ENCODE results near the gene HYAL2.
"Not testable (repeated sequence)": the region's sequence is repeated elsewhere in the genome, so short reads cannot be mapped to it uniquely, and the experiment has no call there.

Gene HYAL2

GRCh38 chr3:50287262-50287661 is 35.3 kb downstream of the HYAL2 start:
- DNase-seq, result no peak

DNA sequence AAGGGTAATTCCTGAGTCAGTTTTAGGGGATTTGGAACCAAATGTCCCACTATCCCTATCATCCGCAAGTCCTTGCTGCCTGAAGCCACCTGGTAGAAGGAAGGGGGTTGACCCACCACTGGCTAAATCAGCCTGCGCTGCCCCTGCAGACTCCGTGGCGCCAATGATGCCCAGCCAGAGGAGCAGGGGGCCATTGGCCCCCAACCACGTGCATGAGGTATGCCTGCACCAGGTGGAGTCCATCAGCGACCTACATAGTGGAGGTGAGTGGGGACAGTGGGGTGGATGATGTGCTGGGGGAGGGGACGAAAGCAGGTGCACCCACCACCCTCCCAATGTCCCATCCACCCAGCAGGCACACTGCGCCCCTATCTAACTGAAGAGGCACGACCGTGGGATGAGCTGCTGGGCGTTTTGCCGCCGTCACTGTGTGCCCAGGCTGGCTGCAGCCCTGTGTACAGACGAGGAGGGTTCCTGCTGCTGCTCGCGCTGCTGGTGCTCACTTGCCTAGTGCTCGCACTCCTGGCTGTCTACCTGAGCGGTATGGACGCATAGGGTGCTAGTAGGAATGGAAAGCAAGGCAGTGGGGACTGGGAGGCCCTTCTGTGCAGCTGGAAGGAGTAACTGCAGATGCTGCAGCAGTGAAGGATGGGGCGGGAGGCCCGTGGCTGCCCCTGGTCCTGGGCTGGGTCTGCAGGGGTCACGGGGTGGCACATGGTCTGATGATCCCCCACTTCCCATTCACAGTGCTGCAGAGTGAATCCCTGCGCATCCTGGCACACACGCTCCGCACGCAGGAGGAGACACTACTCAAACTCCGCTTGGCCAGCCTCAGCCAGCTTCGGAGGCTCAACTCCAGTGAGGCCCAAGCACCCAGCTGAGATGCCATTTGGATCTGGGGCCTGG is 36.0 kb downstream of the HYAL2 start:
- no peak for DNase-seq

GRCh38 chr3:50284121-50284520 is 38.4 kb downstream of the HYAL2 start:
- not testable (repeated sequence) for DNase-seq

GRCh38 chr3:50279255-50280016 is 43.1 kb downstream of the HYAL2 start:
- no peak for DNase-seq

DNA sequence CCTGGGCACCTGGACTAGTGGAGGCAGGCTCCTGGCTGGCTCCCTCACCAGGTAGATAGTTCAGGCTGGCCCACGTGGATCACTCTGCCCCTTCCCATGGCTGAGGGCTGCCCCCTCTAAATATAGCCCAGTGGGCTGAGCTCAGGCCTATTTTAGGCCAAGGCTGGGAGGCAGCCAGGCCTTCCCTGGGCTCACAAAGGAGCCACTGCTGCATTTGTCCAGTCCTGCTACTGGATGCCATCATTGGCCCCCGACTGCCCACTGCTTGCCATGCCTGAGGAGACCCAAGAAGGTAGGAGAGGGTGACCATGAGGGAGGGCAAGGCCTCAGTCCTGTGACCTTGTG is 43.7 kb downstream of the HYAL2 start, which contains the start of gene LSMEM2:
Gene LSMEM2 (plus strand): TSS at position 208 of the 345 bp plus-strand sequence. CDS start 27 bp downstream, at position 235.
- DNase-seq, result no peak

- no peak for DNase-seq
Observed at GRCh38 chr3:50278123-50278879, 44.2 kb downstream of the HYAL2 start.

GRCh38 chr3:50276762-50277101 is 45.8 kb downstream of the HYAL2 start:
- no peak for DNase-seq

- DNase-seq, result no peak
Observed at GRCh38 chr3:50275996-50276761, 46.4 kb downstream of the HYAL2 start.

- no peak for DNase-seq
Observed at GRCh38 chr3:50275141-50275995, 47.2 kb downstream of the HYAL2 start.

DNA sequence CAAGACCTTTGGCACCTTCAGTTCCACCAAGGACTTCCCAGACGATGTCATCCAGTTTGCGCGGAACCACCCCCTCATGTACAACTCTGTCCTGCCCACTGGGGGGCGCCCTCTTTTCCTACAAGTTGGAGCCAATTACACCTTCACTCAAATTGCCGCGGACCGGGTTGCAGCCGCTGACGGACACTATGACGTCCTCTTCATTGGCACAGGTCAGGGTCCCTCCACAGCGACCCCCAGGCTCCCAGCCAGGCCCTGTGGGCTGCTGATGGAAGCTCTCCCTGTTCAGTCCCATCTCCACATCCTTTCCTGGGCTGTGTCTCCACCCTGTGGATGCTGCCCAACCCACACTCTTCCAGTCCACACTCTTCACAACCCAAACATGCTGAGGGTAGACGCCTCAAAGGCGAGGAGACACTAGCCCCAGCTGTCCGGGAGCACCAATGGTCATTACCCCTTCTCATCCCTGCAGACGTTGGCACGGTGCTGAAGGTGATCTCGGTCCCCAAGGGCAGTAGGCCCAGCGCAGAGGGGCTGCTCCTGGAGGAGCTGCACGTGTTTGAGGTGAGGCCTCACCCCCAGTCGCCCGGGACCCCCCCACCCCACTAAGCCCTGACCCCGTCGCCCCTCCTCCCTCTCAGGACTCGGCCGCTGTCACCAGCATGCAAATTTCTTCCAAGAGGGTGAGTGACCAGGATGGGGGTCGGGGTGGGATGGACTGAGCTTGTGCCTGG is 48.0 kb downstream of the HYAL2 start:
- DNase-seq, result peak; percentile 41 to 57 (median 48)

GRCh38 chr3:50273689-50274065 is 48.9 kb downstream of the HYAL2 start:
- no peak for DNase-seq

DNA sequence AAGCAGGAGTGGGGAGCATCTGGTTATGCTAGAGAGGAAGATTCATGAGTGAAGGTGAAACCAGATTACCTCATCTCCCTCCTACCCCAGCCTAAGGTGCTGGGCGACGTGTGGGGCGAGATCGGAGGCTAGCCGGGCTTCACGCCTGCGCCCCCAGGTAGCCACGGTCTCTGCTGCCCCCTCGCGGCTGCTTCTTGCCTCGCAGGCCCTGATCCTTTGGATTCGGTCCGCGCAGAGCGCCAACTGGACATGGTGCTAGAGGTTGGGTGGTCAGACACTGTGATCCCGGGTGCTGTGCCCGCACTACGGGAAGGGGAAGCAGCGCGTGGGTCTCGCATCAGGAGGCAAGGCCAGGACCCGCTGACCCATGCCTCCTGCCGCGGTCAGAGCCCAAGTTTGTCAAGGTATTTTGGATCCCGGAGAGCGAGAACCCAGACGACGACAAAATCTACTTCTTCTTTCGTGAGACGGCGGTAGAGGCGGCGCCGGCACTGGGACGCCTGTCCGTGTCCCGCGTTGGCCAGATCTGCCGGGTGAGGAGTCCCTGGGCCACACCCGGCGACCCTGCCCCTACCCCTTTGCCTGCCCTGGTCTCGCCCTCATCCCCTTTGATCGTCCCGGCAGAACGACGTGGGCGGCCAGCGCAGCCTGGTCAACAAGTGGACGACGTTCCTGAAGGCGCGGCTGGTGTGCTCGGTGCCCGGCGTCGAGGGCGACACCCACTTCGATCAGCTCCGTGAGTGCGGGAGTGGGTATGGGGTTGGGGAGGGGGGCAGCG is 49.4 kb downstream of the HYAL2 start:
- peak; percentile 71 to 93 (median 82) for DNase-seq

GRCh38 chr3:50272538-50272910 is 50.0 kb downstream of the HYAL2 start:
- DNase-seq, result not testable (repeated sequence)

DNA sequence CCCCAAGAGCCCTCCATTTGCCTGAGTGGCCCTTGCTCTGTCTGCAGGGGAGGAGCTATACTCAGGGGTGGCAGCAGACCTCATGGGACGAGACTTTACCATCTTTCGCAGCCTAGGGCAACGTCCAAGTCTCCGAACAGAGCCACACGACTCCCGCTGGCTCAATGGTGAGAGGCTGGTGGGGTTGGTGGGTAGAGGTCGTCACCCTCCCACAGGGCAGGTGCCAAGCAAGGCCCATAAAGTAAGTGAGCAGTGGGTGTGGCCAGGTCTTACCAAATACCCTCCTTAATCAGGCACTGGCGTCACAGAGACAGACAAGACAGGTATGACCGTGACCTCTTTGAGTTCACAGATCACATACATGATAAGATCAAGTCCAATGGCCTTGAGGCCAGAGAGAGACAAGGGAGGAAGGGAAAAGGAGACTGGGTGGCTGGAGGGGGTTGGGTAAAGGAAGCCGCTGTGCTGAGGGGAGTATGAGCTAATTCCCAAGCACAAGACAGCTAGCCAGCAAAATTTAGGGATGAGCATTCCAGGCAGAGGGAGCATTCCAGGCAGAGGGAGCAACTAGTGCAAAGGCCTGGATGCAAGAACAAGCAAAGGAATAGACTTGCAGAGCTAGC is 51.1 kb downstream of the HYAL2 start:
- DNase-seq, result no peak

DNA sequence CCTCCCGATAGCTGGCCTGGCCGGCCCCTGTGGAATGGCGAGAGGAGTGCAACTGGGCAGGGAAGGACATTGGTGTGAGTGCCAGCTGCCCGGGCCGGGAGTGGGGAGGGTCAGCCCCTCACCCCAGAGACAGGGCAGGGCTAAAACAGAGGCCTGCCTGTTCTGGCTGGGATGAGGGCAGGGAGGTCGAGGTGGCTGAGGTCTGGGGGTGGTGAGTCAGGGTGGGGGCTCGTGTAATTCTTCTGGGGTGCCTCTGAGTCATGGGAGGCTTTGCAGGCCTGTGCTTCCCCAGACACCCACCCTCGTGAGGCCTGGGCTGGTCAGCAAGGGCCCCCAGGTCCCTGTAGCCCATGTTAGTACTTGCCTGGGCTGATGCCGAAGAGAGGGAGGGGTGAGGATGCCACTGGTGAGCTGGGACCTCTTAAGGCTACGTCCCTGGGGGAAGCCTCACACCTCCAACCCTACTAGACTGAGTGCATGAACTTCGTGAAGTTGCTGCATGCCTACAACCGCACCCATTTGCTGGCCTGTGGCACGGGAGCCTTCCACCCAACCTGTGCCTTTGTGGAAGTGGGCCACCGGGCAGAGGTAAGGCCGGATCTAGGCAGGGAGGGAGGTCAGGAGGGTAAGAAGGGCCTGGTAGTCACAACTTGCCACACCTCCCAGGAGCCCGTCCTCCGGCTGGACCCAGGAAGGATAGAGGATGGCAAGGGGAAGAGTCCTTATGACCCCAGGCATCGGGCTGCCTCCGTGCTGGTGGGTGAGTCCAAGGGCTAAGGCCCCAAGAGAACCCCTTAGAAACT is 51.9 kb downstream of the HYAL2 start:
- no peak for DNase-seq

- no peak for DNase-seq
Observed at GRCh38 chr3:50269977-50270413, 52.5 kb downstream of the HYAL2 start.

DNA sequence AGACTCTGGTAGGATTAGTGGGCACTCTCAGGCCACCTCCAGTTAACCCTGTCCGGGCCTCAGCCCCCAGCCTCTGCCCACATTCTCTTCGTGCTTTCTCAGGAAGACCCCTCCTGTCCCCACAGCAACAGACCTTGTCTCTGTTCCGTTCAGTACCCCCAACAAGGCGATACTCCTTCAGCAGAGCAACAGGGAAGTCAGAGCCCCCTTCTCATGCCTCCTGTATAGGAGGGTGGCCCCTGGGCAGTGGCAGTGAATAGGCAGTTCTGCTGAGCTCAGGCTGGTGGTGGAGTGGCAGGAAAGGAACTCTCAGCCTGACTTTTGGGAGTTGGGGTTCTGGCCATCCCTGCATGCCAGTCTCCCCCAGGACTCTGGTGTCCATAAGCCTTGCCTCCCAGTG is 53.1 kb downstream of the HYAL2 start:
- no peak for DNase-seq

DNA sequence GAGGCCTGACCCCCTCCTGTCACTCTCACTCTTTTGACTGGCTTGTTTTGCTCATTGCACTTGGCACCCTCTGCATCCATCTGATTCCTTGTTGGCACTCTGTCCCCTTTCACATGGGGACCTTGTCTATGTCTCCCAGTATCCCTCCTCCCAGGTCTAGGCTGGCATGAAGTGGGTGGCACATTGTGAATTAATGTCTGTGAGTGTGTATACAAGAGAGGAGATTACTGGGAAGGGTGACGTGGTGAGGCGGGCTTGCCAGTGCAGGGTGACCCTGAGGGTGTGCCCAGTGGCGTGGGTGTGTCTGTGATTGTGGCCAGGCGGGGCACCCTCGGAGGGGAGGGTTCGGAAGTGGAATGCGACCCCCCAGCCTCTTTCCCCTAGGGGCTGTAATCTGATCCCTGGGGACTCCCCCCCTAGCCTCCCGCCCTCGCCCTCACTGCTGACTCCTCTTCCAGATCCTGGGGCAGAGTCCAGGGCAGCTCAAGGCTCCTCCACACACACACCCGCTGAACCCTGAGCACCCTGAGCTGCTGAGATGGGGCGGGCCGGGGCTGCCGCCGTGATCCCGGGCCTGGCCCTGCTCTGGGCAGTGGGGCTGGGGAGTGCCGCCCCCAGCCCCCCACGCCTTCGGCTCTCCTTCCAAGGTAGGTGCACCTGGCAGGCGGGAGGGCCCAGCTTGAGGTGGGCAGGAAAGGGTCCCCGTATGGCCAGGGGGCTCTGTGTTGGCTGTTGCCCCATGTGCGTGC is 53.7 kb downstream of the HYAL2 start, which contains the start of gene SEMA3B:
Gene SEMA3B (plus strand): TSS at position 445 of the 749 bp plus-strand sequence. CDS start 94 bp downstream, at position 539.
- DNase-seq, result no peak
